ENCODE data around the gene COLEC12.

DNA sequence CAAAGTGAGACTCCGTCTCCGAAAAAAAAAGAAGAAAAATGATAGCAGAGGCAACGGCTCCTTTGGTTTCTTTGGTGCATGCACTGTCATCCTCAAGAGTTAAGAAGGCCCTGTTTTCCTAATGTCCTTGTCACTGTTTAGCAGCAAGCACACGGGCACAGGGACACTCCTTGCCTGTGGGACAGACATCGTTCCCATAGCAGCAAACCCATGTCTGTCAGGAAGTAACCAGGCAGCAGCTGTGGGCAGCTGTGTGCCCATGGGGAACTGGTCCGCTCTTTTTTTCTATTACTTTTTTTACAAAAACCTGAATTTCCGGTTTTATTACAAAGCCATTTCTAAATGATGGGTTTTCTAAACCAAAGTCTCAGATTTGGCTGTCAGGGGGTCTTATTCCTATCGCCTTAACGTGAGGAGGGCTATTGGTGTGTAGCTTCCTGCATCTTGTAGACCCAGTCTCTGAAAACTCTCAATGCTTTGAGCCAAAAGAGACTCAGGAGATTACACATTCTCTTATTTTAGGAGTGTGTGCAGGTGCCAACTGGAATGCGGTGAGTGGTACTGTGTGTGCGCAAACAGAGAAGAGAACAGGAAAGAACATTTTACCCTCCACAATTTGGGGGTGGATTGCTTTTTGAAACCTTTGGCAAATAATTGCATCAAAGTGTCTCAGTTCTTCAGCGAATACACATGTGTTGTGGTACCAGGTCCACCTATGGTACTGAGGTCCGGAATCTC is 109.6 kb downstream of the COLEC12 start:
- no peak for TF ChIP-seq POLR2A (IDR thresholded peaks at IDR 0.05)
- TF ChIP-seq, protein P1, sequence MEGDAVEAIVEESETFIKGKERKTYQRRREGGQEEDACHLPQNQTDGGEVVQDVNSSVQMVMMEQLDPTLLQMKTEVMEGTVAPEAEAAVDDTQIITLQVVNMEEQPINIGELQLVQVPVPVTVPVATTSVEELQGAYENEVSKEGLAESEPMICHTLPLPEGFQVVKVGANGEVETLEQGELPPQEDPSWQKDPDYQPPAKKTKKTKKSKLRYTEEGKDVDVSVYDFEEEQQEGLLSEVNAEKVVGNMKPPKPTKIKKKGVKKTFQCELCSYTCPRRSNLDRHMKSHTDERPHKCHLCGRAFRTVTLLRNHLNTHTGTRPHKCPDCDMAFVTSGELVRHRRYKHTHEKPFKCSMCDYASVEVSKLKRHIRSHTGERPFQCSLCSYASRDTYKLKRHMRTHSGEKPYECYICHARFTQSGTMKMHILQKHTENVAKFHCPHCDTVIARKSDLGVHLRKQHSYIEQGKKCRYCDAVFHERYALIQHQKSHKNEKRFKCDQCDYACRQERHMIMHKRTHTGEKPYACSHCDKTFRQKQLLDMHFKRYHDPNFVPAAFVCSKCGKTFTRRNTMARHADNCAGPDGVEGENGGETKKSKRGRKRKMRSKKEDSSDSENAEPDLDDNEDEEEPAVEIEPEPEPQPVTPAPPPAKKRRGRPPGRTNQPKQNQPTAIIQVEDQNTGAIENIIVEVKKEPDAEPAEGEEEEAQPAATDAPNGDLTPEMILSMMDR (IDR thresholded peaks at IDR 0.05): no peak
